Left hindlimb (tissue), 1 donor: Measurements from ENCODE around the gene ADCY7.

ENCODE experiments used
- DNase-seq: peaks from one replicate; pipeline ENCODE4 v3.0.0-alpha.2; 2018

The ADCY7 gene

DNA sequence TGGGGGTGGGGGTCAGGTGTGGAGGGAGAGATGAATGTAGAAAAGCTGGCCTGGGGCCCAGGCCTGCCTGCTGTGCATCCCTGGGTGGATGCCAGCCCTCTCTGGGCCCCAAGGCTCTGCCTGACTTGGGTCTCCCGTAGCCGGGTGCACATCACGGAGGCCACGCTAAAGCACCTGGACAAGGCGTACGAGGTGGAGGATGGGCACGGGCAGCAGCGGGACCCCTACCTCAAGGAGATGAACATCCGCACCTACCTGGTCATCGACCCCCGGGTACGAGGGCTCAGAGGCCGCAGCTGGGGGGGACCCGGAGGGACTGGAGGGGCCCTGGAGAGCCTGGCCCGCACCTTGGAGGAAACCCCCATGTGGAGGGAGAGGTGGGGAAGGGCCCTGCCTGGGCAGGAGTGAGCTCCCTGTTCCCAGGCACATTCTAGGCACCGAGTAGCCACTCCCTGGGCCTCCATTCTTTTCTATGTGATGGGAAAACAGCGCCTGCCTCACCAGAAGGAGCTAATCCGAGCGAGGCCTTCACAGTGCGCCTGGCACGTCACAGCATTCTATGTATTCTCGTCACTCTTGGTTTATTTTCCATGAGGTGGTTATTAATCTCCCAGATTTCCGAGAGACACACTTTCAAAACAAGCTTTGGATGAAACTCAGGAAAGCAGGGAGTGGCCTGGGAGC, 34.7 kb downstream of the ADCY7 start:
- DNase-seq, result no peak

DNA sequence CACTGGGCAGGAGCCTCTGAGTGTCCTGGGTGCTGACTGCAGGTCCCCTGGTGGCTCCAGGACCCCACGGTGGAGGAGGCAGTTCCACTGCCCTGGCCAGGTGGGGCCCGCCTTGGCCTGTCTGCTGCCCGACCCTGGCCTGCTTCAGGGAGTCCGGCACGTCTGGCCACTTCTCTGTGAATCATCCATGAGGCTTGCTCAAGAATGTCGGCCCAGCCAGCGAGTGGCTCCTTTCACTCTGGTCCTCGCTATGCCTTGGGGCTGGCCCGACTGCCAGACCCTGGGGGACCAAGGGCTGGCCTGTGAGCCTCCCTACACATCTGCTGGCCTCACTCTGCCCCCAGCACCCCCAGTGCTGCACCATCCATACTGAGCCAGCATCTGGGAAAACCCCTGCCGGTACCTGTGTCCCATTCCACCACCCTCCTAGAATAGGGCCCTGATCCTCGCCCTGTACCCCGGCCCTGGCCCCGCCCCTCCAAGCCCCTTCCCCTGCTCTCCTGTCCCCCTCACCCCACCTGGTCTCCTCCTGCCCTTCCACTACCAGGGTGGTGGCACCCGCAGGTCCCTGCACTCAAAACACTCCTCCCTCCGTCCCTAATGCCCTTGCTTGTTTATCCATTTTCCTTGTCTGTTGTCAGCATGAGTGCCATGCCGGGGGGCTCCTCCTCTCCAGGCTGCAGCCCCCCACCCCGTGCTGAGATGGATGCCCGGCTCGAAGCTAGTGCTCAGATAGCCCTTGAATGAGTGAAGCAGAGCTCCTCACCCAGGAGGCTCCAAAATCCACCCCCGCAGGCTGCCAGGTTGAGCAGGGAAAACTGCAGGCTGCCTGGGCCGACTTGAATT, 35.5 kb downstream of the ADCY7 start:
- DNase-seq, result no peak

DNA sequence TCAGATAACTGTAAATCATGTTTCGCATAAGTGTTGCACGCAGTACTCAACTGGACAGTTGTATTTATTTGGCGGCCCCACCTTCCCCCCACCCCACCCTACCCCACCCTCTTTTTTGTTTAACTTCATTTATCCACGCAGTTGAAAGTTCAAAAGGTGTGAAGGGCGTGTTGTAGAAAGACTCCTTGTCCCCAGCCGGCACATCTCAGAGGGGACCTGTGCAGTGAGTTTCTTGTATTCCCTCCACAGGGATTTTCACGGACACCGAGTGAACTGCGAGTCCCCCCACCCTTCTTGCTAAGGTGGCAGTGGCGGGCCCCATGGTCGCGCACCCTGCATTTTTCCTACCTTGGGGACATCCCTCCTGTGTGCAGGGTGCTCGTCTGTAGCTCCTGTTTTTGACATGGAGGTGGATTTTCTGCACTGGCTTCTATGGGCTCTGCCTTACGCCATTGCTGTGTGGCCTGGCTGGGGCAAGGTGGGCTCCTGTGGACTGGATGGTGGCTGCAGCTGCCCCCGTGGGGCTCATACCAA, 36.2 kb downstream of the ADCY7 start:
- no peak for DNase-seq

DNA sequence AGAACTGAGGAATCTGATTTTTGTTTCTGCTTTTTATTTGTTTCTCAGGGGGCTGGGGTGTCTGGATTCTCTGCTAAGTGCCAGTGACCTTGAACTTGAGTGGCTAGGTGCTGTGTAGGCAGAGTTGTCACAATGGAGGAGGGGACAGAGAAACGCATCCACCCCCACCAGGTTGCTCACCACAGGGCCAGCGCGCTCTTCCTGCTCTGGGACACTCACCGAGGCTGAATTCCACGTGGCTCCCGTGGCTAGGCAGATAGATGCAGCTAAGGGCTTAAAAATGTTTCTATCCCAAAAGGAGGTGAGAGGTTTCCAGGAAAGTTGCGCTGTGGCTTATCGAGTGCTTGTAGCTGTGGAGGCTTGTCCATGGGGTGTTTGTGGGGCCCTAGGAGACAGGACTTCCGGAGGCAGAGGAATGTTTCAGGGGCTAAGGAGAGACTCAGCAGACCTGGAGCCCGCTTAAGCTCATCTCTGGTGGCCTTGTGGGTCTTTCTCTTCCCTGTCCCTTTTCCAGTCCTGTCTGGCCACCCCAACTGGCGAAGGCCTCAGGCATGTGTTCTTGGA, 36.8 kb downstream of the ADCY7 start:
- DNase-seq, result no peak

DNA sequence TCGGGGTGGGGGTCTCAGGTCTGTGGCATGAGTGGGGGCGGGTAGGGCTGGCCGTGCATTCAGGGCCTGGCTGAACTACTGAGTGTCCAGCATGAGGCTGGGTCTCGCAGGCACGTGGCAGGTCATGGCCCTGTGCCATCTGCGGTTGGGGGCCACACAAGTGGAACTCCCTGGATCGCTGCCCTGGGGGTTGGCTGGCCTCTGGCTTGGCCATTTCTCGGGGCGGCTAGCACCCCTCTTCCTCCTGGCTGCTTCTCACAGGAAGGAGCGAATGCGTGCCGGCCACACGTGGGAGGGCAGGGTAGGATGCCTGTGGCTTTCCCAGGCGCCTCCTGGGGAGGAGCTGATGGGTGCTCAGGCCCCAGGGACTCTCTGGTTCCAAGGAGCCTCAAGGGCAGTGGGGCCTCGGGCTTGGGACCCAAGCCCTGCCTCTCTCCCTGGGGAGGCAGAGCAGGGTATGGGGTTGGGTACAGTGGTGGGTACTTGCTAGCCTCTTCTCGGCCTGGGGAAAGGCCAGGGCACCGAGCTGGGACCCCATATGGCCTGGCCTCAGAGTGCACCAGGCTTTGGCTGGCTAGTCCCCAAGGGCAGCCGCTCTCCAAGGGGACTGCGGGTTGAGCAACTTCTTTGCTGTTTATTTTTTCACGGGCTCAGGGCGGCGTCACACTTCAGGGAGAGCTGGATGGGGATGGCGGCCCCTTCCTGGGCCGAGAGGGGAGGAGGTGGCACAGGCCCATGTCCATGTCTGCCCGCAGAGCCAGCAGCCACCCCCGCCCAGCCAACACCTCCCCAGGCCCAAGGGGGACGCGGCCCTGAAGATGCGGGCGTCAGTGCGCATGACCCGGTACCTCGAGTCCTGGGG, 37.5 kb downstream of the ADCY7 start:
- no peak for DNase-seq

DNA sequence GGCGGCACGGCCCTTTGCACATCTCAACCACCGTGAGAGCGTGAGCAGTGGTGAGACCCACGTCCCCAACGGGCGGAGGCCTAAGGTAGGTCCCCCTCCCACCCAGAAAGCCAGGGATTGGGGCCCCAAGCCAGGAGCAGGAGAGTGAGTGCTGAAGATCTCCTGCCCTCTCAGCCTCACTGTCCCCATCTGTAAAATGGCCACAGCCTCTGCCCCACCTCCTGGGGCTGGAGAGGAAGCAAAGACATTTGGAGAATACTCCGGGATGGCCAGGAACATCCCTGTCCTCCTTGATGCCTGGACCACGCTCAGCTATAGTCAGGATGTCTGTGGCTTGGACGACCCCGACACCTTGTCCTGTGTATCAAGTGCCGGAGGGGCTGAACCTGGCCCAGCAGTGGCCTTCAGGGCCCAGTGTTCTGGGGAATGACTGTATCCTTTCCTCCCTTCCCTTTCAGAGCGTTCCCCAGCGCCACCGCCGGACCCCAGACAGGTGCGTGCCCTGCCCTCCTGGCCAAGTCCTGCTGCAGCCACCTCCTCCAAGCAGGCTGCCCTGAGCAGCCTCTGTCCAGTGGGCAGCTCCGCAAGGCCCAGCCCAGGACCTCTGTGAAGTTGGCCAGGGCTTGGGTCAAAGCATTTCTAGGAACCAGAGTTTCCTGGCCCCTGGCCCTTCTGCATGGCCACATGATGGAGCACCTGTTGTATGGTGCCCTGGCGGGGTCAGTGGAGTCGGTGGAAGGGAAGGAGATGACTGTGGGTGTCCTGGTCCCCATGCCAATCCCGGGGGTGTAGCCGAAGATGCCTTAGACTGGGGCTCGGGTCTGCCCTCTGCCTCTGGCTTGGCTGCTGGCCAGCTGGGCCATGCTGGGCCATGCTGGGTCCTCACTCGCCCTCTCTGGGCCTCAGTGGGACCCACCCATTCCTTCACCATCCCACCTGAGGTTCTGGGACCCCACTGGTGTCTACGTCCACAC, 38.4 kb downstream of the ADCY7 start:
- no peak for DNase-seq

DNA sequence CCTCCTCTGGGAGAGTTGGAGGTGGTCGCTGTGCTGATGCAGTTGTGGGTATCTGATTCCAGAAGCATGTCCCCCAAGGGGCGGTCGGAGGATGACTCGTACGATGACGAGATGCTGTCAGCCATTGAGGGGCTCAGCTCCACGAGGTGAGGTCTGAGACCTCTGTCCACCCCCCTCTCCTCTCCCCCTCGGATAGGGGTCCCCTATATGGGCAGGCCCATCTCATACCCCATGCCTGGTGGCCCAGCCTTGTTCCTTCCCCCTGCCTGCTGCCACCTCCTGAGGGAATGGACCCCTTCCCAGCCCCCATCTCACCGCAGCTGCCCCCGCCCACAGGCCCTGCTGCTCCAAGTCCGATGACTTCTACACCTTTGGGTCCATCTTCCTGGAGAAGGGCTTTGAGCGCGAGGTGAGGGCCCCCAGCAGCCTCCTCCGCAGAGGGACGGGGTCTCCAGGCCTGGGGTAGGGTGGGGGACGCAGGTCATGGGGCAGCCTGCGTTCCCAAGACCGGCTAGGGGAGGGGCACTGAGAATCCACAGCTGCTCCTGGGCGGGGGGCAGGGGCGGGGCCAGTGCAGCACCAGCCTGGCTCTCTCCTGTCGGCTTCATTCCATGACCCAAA, 39.2 kb downstream of the ADCY7 start:
- DNase-seq, result no peak

DNA sequence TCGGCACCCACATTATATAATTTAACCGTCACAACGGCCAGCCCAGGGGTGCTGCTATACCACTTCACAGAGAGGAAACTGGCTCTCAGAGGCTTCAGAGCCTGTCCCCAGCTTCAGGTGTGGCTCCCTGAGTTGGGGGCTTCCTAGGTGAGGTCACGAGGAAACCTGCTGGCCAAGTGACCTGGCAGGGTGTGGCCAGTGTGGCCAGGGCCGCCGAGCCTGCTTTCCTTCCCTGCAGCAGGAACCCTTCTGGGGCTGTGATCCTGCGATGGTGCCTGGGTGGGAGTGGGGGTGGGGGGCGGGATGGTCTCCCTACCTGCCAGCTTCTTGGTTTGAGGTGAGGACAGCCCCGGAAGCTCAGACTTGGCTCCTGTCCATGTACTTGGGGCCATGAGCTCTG, 39.9 kb downstream of the ADCY7 start:
- no peak for DNase-seq

DNA sequence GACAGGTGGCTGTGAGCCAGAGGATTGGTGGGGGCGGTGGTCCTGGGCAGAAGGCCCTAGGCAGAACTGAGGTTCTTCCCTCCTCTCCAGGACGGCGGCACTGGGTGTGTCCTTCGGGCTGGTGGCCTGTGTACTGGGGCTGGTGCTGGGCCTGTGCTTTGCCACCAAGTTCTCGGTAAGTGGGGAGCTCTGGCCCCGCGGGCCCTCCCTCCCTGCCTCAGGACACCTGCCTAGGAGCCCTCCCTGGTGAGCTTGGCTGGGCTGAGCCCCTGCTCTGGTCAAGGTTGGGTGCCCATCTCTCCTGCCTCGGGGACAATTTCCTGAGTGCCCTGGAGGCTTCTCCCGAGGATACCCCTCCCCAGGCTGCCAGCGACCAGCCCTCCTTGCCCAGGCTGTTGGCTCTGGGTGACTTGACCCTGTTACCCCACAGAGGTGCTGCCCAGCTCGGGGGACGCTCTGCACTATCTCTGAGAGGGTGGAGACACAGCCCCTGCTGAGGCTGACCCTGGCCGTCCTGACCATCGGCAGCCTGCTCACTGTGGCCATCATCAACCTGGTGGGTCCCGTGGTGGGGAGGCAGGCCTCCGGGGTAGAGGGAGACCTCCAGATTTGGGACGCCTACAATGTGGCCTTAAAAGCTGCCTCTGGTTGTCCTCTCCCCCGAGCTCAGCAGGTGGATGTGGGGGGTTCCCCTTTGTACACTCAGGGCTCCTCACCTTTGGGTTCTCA, 42.0 kb downstream of the ADCY7 start:
- no peak for DNase-seq

DNA sequence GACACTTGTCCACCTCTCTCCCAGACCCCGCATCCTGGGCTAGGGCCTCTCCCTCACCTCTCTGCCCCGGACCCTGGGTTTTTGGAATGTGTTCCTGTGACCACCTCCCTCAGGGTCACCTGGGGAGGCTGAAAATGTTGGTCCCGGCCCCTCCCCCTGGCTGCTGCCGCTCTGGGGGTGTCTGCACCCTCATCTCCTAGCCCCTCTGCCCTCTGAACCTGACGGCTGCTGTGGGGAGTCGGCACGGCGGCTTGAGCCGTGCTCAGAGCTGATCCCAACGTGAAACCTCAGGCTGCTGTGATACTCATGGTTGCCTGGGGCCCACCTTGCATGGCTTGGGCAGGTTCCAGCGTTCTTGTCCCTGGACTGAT, 42.8 kb downstream of the ADCY7 start:
- DNase-seq, result no peak

DNA sequence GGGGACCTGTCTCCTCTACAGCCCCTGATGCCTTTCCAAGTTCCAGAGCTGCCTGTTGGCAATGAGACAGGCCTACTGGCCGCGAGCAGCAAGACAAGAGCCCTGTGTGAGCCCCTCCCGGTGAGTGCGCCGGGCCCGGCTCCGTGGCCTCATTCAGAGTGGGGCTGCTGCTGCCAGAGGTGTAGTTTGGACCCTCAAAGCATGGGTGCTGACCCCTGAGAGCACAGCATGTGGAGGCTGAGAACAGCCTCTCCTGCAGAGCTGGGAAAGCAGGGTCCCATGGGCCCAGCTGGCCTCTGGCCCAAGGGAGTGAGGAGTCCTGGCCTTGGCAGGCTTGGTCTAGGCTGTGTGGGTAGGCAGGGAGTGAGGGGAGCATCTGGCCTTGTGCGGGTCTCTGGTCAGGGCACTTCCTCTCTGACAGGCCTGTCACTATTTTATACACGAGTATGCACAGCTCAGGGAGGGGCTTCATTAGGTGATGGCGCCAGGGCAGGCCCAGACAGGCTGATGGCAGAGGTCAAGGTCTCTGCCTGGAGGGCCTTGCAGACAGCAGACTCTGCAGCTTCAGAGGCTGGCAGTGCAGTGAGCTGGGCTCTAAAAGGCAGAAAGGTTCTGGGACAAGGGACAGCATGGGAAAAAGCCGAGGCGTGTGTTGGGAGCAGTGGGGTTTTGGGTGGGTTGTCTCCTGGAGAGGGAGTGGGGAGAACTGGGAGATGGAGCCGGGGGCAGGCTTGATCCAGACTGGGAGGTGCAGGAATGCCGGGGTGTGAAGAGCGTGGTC, 43.4 kb downstream of the ADCY7 start:
- DNase-seq, result no peak

DNA sequence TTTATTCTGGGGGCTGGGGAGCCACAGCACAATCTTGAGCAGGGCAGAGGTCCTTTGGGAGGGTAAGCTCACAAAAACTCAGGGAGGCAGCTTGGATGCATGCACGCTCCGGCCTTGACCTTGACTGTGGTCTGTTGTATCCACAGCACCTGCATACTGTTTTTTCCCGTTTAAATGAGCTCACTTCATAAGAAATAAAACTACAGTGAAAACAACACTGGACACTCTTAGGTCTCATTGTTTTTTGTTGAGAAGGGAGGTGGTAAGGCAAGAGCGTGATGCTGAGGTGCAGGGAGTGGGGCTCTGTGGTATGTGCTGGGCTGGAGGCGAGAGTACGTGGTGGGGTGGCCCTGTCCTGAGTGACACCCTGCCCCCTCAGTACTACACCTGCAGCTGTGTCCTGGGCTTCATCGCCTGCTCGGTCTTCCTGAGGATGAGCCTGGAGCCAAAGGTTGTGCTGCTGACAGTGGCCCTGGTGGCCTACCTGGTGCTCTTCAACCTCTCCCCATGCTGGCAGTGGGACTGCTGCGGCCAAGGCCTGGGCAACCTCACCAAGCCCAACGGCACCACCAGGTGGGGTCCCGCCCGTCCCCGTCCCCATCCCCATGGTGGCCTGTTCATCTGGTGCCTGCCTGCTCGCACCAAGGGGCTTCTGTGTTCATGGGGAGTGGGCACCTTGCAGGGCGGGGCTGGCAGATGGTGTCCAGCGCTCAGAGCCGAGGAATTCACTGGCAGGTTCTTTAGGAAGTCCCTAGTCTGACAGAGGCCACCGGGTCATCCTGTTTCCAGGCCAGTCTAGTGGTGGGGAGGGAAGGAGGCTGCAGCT, 44.2 kb downstream of the ADCY7 start:
- DNase-seq, result no peak

DNA sequence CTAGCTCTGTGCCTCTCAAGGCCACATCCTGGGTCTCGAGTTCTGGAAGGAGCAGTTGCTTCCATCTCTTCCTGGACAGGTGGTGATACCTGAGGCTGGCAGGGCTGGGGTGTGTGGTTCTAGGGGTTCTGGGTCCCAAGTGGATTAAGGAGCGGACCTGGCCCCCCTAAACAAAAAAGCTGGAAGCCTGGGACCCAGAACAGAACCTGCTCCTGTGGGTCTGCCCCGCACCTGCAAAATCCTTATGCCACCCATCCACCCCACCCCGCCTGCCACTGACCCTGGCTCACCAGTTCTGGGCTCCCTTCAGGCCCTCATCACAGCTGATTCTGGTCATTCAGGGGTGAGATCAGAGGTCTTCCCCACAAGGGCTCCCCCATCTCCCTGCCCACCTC, 44.8 kb downstream of the ADCY7 start:
- no peak for DNase-seq

DNA sequence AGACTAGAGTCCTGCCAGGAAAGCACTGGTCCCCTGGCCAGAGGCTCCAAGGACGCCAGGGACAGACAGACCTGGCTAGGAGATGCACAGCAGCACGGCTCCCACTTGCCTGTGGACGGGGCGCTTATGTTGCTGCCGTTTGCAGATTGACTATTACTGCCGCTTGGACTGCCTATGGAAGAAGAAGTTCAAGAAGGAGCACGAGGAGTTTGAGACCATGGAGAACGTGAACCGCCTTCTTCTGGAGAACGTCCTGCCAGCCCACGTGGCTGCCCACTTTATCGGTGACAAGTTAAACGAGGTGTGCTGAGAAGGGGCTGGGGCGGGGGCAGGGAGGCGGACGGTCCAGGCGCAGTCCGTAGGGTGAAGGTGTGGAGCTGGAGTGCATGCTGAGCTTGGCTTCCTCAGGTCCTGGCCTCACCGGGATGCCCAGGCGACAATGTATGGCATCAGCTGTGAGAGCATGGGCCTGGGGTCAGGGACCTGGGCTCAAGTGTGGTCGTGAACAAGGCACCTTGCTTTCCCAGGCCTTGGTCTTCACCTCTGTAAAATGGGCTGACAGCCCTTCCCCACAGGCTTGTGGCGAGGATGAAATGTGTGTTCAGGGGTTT, 45.6 kb downstream of the ADCY7 start:
- DNase-seq, result no peak

DNA sequence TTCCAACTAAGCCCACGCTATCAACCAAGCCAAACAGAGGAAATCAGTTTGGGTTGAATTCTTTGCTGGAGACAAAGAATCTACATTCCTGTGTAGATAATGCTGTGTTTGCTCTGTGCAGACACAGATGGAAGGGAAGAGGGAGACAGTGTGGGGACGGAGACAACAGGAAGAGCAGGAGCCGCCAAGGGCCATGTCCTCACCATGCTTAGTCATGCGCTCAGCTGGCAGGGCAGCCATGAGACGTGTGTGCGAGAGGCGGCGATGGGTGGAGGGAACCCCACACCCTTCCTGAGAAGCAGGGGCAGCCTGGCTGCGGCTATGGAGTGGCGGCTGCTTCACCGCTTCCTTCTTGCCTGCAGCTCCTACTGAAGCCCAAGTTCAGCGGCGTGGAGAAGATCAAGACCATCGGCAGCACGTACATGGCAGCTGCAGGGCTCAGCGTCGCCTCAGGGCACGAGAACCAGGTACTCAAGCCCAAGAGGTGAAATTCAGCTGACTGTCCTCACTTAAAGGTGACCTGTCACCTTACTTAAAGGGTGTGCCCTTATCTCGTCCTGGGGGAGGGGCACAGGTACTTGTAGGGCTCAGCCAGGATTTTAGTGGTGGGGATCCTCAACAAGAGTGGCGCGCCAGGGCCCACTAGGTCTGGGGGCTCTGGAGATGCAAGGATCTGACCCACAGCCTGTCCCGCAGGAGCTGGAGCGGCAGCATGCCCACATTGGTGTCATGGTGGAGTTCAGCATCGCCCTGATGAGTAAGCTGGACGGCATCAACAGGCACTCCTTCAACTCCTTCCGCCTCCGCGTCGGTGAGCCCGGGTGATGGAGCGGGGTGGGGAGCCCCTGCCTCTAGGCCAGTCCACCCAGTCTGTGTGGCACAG, 47.5 kb downstream of the ADCY7 start:
- DNase-seq, result no peak

DNA sequence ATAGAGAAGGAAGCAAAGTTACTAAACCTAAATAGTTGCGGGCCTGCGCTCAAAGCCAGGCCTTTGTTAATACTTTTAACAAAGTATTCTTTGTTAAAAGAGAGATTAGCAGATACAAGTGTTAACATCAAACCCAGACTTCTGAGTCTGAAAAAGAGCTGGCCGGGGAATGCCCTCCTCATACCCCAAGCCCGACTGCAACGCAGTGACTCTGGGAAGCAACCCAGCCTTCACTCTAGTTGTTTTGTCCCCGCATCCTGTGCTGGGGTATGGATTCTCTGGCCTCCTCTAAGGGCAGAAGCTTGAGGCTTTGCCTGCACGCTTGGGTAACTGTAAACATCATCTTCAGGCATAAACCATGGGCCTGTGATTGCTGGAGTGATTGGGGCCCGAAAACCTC, 48.3 kb downstream of the ADCY7 start:
- no peak for DNase-seq

DNA sequence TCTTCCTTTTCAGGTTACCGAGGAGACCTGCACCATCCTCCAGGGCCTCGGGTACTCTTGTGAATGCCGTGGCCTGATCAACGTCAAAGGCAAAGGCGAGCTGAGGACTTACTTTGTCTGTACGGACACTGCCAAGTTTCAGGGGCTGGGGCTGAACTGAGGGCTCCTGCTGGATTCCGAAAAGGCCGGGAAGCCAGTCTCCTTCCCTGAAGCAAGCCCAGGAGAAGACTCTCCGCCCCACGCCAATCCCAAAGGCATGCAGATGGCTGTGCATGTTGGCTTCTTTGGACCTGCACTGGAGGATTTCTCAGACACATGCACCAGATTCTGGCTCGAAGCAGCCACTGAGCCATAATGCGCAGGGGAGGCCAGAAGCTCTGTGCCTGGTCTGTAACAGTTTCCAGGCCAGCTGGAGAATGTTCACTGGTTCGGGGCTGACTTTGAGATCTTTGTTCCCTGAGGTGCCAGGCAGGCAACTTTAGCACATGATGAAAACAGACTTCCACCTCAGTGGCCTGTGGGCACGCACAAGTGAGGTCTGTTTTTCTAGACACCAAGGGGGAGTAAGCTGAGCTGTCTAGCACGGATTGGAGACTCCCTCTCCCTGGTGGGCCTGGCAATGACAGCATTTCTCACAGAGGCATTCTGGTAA, 49.1 kb downstream of the ADCY7 start:
- no peak for DNase-seq
